ENCODE data around the gene MCRIP2.

Gene MCRIP2

DNA sequence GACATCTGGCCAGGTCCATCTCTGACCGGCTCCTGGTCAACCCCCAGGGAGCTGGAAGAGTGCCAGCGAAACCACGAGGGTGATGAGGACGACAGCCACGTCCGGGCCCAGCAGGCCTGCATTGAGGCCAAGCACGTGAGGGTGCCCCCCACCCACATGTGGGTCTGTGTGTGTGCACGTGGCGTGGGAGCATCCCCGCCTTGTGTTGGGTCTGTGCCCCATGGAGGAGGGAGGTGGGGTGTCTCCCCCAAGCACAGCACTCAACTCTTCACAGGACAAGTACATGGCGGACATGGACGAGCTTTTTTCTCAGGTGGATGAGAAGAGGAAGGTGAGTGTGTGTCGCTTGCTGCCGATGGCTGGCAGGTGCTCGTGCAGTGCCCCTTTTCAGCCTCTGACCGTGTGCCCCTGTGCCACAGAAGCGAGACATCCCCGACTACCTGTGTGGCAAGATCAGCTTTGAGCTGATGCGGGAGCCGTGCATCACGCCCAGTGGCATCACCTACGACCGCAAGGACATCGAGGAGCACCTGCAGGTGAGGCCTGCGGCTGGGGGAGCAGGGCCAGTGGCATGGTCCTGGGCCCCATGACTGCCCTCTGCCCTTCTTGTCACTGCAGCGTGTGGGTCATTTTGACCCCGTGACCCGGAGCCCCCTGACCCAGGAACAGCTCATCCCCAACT, 40.3 kb downstream of the MCRIP2 start:
- Mint-ChIP-seq H3K27ac (no peak overlapping the region), H3K27me3 (ENCODE audit: low read depth, poor library complexity) (peaks cover 4% of the 10 kb centered on the region), H3K9me3 (no peaks in the 10 kb centered on the region), H3K36me3 (ENCODE audit: low read depth) (peaks cover 19% of the 10 kb centered on the region), H3K4me3 (peak overlapping the region; percentile 78), H3K4me1 (peaks cover 41% of the 10 kb centered on the region)
- TF ChIP-seq, protein P1, sequence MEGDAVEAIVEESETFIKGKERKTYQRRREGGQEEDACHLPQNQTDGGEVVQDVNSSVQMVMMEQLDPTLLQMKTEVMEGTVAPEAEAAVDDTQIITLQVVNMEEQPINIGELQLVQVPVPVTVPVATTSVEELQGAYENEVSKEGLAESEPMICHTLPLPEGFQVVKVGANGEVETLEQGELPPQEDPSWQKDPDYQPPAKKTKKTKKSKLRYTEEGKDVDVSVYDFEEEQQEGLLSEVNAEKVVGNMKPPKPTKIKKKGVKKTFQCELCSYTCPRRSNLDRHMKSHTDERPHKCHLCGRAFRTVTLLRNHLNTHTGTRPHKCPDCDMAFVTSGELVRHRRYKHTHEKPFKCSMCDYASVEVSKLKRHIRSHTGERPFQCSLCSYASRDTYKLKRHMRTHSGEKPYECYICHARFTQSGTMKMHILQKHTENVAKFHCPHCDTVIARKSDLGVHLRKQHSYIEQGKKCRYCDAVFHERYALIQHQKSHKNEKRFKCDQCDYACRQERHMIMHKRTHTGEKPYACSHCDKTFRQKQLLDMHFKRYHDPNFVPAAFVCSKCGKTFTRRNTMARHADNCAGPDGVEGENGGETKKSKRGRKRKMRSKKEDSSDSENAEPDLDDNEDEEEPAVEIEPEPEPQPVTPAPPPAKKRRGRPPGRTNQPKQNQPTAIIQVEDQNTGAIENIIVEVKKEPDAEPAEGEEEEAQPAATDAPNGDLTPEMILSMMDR (IDR thresholded peaks at IDR 0.05) = no peak
- no peak for DNase-seq

DNA sequence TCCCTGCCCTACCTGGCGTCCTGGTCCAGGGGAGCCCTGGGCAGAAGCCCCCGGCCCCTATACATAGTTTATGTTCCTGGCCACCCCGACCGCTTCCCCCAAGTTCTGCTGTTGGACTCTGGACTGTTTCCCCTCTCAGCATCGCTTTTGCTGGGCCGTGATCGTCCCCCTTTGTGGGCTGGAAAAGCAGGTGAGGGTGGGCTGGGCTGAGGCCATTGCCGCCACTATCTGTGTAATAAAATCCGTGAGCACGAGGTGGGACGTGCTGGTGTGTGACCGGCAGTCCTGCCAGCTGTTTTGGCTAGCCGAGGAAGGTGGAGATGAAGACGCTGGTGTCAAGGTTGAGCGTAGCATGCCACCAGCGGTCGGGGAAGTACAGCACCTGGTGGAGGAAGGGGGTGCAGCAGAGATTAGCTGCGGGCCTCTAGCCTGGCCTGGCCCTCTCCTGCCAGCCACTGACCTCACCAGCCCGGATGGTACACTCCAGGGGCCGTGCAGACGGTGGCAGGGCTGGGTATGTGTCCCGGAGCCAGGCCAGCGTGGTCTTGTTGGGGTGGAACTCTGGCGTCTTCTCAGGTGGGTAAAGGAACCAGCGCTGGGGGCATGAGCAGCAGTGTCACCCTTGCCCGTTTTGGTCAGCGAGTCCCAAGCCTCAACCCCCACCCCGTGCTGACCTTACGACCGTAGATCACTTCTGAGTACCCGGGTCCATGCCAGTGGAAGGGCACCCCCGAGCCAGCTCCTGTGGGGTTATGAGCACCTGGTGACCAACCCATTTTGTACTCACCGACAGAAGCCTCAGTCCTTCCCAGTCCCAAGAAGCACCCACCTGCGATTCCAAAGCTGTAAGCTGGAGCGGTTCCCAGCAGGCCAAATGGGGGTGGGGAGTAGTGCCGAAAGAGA, 41.1 kb downstream of the MCRIP2 start:
- DNase-seq = no peak
- no peaks in the 10 kb centered on the region for H3K9me3 Mint-ChIP-seq
- TF ChIP-seq, protein P1 (IDR thresholded peaks at IDR 0.05) = no peak
- H3K27me3 Mint-ChIP-seq (ENCODE audit: low read depth, poor library complexity) = peaks cover 3% of the 10 kb centered on the region
- H3K4me1 Mint-ChIP-seq = peaks cover 41% of the 10 kb centered on the region
- H3K27ac Mint-ChIP-seq = no peak overlapping the region
- H3K4me3 Mint-ChIP-seq = peak overlapping the region; percentile 78
- H3K36me3 Mint-ChIP-seq (ENCODE audit: low read depth) = peaks cover 19% of the 10 kb centered on the region

DNA sequence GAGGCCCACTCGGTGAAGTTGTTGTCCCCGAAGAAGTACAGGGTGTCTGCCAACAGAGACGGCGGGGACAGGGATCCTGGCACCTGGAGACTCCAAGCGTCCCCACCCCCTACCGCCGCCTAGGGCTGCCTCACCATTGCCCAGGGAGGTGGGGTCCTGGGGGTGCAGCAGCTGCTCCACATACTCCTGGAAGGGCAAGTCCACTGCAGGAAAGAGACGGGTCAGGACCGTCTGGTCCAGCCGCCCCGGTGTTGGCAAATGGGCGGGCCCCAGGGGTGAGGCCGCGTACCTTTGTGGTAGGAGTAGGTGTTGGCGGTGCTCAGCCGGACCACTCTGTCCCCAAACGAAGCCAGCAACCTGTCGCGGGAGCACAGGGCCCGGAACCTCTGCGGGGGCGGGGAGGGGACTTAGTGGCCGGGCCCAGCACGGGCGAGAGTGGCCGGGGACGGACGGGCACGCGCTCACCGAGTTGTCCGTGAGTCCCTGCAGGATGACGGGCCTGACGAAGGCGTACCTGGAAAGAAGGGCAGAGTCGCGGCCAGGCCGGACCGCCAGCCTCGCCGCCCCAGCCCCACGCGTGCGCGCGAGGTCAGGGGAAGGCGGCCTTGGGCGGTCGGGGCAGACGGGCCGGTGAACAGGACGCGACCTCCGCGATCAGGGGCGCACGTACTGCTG, 41.9 kb downstream of the MCRIP2 start:
- no peak for DNase-seq
- peaks cover 3% of the 10 kb centered on the region for H3K27me3 Mint-ChIP-seq (ENCODE audit: low read depth, poor library complexity)
- H3K4me3 Mint-ChIP-seq = peak overlapping the region; percentile 78
- TF ChIP-seq, protein P1 (IDR thresholded peaks at IDR 0.05) = no peak
- peaks cover 41% of the 10 kb centered on the region for H3K4me1 Mint-ChIP-seq
- H3K36me3 Mint-ChIP-seq (ENCODE audit: low read depth) = peaks cover 19% of the 10 kb centered on the region
- no peak overlapping the region for H3K27ac Mint-ChIP-seq
- H3K9me3 Mint-ChIP-seq = no peaks in the 10 kb centered on the region

DNA sequence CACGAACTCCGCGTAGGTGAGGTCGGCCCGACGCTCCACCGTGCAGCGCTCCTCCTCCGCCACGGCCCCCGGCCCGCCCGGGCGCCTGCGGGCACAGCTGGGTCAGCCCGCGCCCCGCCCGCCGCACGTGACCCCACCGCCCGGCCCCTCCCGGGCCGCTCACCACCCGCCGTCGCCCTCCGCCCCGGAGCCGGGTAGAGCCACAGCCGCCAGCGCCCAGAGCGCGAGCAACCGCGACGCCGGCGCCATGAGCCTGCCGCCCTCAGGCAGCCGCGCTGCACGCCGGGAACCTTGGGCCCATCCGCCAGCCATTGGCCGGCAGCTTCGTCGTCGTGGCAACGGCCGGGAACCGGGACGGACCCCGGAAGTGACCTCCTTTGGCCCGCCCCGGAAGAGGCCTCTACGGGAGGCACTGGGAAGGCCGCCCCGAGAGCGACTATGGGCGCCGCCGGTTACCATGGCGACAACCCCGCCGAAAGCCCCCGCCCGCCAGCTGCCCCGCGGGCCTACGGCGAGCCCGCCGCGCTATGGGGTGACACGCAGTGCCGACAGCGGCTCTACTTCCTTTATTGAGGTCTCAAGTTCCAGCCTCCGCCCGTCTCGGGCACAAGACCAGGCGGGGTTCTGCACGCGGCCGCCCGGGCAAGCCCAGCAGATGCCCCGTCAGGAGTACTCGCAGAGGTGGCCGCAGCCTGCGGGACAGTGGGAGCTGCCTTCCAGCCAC, 42.6 kb downstream of the MCRIP2 start, which contains the start of gene JMJD8:
Gene JMJD8, minus strand, starts transcription at position 264 of the 724 bp plus-strand sequence. Its CDS starts 15 bp downstream, at position 249.
- DNase-seq = peak; percentile 97
- H3K27me3 Mint-ChIP-seq (ENCODE audit: low read depth, poor library complexity) = no peaks in the 10 kb centered on the region
- no peaks in the 10 kb centered on the region for H3K9me3 Mint-ChIP-seq
- TF ChIP-seq, protein P1 (IDR thresholded peaks at IDR 0.05) = no peak
- peak within 1 kb of the TSS; percentile 78 for H3K4me3 Mint-ChIP-seq
- peaks cover 44% of the 10 kb centered on the region for H3K4me1 Mint-ChIP-seq
- H3K36me3 Mint-ChIP-seq (ENCODE audit: low read depth) = peaks cover 19% of the 10 kb centered on the region
- H3K27ac Mint-ChIP-seq = peak within 1 kb of the TSS; percentile 54

DNA sequence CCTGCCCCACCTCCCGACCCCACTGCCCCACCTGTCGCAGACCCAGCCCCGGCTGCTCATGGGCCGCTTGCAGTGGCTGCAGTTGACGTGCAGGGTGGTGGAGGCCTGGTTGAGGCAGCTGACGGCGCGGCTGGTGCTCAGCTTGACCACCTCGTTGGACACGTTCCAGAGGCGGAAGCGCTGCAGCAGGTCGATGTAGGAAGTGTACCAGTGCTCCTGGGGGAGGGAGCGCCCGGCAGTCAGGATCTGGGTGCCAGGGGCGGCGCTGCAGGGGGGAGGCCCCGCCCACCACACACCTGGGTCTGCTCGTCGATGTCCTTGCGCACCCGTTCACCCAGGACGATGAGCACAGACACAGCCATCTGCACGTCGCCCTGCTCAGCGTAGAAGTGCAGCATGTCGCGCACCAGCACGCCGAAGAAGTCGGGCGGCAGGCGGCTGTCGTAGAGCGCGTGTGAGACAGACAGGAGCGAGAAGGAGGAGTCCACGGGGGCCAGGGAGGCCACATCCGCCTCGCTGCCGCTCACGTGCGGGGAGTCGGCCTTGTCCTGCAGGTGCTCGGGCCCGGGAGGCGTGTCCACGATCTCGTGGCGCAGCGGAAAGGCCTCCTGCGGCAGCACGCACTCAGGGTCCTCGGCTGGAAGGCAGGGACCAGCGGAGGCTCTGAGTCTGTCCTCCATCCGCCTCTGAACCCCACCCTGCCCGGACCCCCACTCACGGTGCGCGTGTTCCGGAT, 43.5 kb downstream of the MCRIP2 start:
- Mint-ChIP-seq H3K9me3 (no peaks in the 10 kb centered on the region), H3K36me3 (ENCODE audit: low read depth) (peaks cover 19% of the 10 kb centered on the region), H3K4me3 (no peak overlapping the region), H3K4me1 (peaks cover 48% of the 10 kb centered on the region), H3K27ac (no peak overlapping the region), H3K27me3 (ENCODE audit: low read depth, poor library complexity) (no peaks in the 10 kb centered on the region)
- DNase-seq = no peak
- TF ChIP-seq, protein P1 (IDR thresholded peaks at IDR 0.05) = no peak
